ENCODE data around the gene CELA3A.

The CELA3A gene

GRCh38 chr1:22001409-22001808 lies at the start of gene CELA3A:
TSS of gene CELA3A (plus strand) at chr1:22001657. CDS start at chr1:22001675, 18 bp downstream.
- no peak within 1 kb of the TSS for H3K4me2 ChIP-seq (ENCODE audit: low read length)
- H2AFZ ChIP-seq (ENCODE audit: low read depth, low read length) = no peak within 1 kb of the TSS
- H4K20me1 ChIP-seq (ENCODE audit: insufficient read depth, low read length) = no peaks in the 10 kb centered on the region
- H3K36me3 ChIP-seq (replicated peaks; ENCODE audit: low read depth, low read length) = no peaks in the 10 kb centered on the region
- H3K9ac ChIP-seq (ENCODE audit: low read length) = no peak within 1 kb of the TSS
- H3K27me3 ChIP-seq (ENCODE audit: low read depth, low read length) = no peaks in the 10 kb centered on the region
- no peak for TF ChIP-seq EZH2phosphoT487 (IDR thresholded peaks at IDR 0.05; ENCODE audit: low read depth)
- no peak for TF ChIP-seq CTCF (IDR thresholded peaks at IDR 0.05; ENCODE audit: low read depth, low read length)
- no peak within 1 kb of the TSS for H3K27ac ChIP-seq (ENCODE audit: low read length)
- no peaks in the 10 kb centered on the region for H3K79me2 ChIP-seq (ENCODE audit: low read length)
- no peak within 1 kb of the TSS for H3K4me3 ChIP-seq (ENCODE audit: low read length)
- H3K4me1 ChIP-seq (ENCODE audit: low read length) = no peaks in the 10 kb centered on the region
- H3K9me3 ChIP-seq (ENCODE audit: insufficient read depth, low read length) = no peaks in the 10 kb centered on the region

GRCh38 chr1:21952786-21953520 lies 48.5 kb upstream of the CELA3A start:
- Histone ChIP-seq H3K36me3 (replicated peaks; ENCODE audit: low read depth, low read length) (no peaks in the 10 kb centered on the region), H3K27ac (ENCODE audit: low read length) (no peak overlapping the region), H3K4me1 (ENCODE audit: low read length) (no peaks in the 10 kb centered on the region), H3K9me3 (ENCODE audit: insufficient read depth, low read length) (no peaks in the 10 kb centered on the region), H3K4me2 (ENCODE audit: low read length) (no peak overlapping the region), H3K27me3 (ENCODE audit: low read depth, low read length) (no peaks in the 10 kb centered on the region), H3K79me2 (ENCODE audit: low read length) (no peaks in the 10 kb centered on the region), H3K4me3 (ENCODE audit: low read length) (no peak overlapping the region), H3K9ac (ENCODE audit: low read length) (no peak overlapping the region), H4K20me1 (ENCODE audit: insufficient read depth, low read length) (no peaks in the 10 kb centered on the region), H2AFZ (ENCODE audit: low read depth, low read length) (no peak overlapping the region)
- no peak for TF ChIP-seq CTCF (IDR thresholded peaks at IDR 0.05; ENCODE audit: low read depth, low read length)
- no peak for TF ChIP-seq EZH2phosphoT487 (IDR thresholded peaks at IDR 0.05; ENCODE audit: low read depth)

GRCh38 chr1:21955058-21955457 lies 46.4 kb upstream of the CELA3A start:
- TF ChIP-seq EZH2phosphoT487 (IDR thresholded peaks at IDR 0.05; ENCODE audit: low read depth) (no peak), CTCF (IDR thresholded peaks at IDR 0.05; ENCODE audit: low read depth, low read length) (no peak)
- Histone ChIP-seq H3K4me3 (ENCODE audit: low read length) (no peak overlapping the region), H2AFZ (ENCODE audit: low read depth, low read length) (no peak overlapping the region), H3K4me1 (ENCODE audit: low read length) (no peaks in the 10 kb centered on the region), H3K27me3 (ENCODE audit: low read depth, low read length) (no peaks in the 10 kb centered on the region), H3K79me2 (ENCODE audit: low read length) (no peaks in the 10 kb centered on the region), H3K36me3 (replicated peaks; ENCODE audit: low read depth, low read length) (no peaks in the 10 kb centered on the region), H3K9me3 (ENCODE audit: insufficient read depth, low read length) (no peaks in the 10 kb centered on the region), H3K4me2 (ENCODE audit: low read length) (no peak overlapping the region), H3K9ac (ENCODE audit: low read length) (no peak overlapping the region), H3K27ac (ENCODE audit: low read length) (no peak overlapping the region), H4K20me1 (ENCODE audit: insufficient read depth, low read length) (no peaks in the 10 kb centered on the region)

GRCh38 chr1:21955501-21956281 lies 45.8 kb upstream of the CELA3A start:
- no peaks in the 10 kb centered on the region for H3K9me3 ChIP-seq (ENCODE audit: insufficient read depth, low read length)
- no peaks in the 10 kb centered on the region for H3K27me3 ChIP-seq (ENCODE audit: low read depth, low read length)
- H3K27ac ChIP-seq (ENCODE audit: low read length) = no peak overlapping the region
- no peaks in the 10 kb centered on the region for H3K79me2 ChIP-seq (ENCODE audit: low read length)
- H3K4me1 ChIP-seq (ENCODE audit: low read length) = no peaks in the 10 kb centered on the region
- H3K4me3 ChIP-seq (ENCODE audit: low read length) = no peak overlapping the region
- H3K4me2 ChIP-seq (ENCODE audit: low read length) = no peak overlapping the region
- no peak overlapping the region for H2AFZ ChIP-seq (ENCODE audit: low read depth, low read length)
- no peak for TF ChIP-seq EZH2phosphoT487 (IDR thresholded peaks at IDR 0.05; ENCODE audit: low read depth)
- no peaks in the 10 kb centered on the region for H4K20me1 ChIP-seq (ENCODE audit: insufficient read depth, low read length)
- no peaks in the 10 kb centered on the region for H3K36me3 ChIP-seq (replicated peaks; ENCODE audit: low read depth, low read length)
- H3K9ac ChIP-seq (ENCODE audit: low read length) = no peak overlapping the region

Measured in OCI-LY3 (cell line).